Measurements from ENCODE around the gene PDSS1. TPM values are rescaled to one million over a fixed set of nuclear protein-coding genes. Genes with fewer than 3 reads are reported as not detected.
A peak's percentile ranks its signal among the peaks of the same experiment; 100 is the strongest.

The PDSS1 gene
- total and polyA plus RNA-seq, 9 of the 15 experiments (the other 6 are each of a cell fraction or from before 2014, with no cell fraction given): 11.0 to 59.5 (median 45.3) TPM

- TF ChIP-seq ZNF551 (CRISPR knock-in tag; IDR thresholded peaks at IDR 0.05) (no peak), MGA (IDR thresholded peaks at IDR 0.05) (peak; percentile 70), ZNF277 (CRISPR knock-in tag; IDR thresholded peaks at IDR 0.05; ENCODE audit: borderline replicate concordance) (no peak), FOXA1 (IDR thresholded peaks at IDR 0.05; ENCODE audit: borderline replicate concordance) (no peak), TFAM (CRISPR knock-in tag; conservative IDR thresholded peaks at IDR 0.05) (no peak), MNT (conservative IDR thresholded peaks at IDR 0.05) (peak; percentile 97 to 99), SP2 (IDR thresholded peaks at IDR 0.05; ENCODE audit: extremely low read depth, low read depth, low read length, poor library complexity, severe bottlenecking) (no peak), ZBTB9 (CRISPR knock-in tag; IDR thresholded peaks at IDR 0.05) (no peak)
Measured at GRCh38 chr10:26697922-26698608, 564 bp downstream of the PDSS1 start (continued).

All from K562 (cell line).